Fibroblast of the conjunctiva (primary cell): ENCODE measurements around the gene MSLN.

Experiments
- DNase-seq: peaks from one replicate; pipeline ENCODE4 v3.0.0-alpha.2; 2010; ENCODE audit warnings: low read depth

Gene MSLN

GRCh38 chr16:793414-793813 is 32.9 kb downstream of the MSLN start:
- DNase-seq = no peak

GRCh38 chr16:794091-794822 is 33.7 kb downstream of the MSLN start:
- no peak for DNase-seq

GRCh38 chr16:794853-795466 is 34.4 kb downstream of the MSLN start:
- DNase-seq = no peak

- no peak for DNase-seq
Measured at GRCh38 chr16:795580-796229, 35.2 kb downstream of the MSLN start.

- DNase-seq = no peak
Measured at GRCh38 chr16:796296-797119, 36.0 kb downstream of the MSLN start.

GRCh38 chr16:797120-797420 is 36.5 kb downstream of the MSLN start:
- no peak for DNase-seq

GRCh38 chr16:797686-798085 is 37.2 kb downstream of the MSLN start:
- no peak for DNase-seq

- DNase-seq = no peak
Measured at GRCh38 chr16:798666-799065, 38.1 kb downstream of the MSLN start.

- DNase-seq = no peak
Measured at GRCh38 chr16:799111-799947, 38.8 kb downstream of the MSLN start.

GRCh38 chr16:799948-800833 is 39.7 kb downstream of the MSLN start, which contains the start of gene GNG13:
Gene GNG13, minus strand, starts transcription at chr16:800734. Its CDS starts 1,657 bp downstream, at chr16:799077.
- DNase-seq = no peak

- no peak for DNase-seq
Measured at GRCh38 chr16:800834-801511, 40.4 kb downstream of the MSLN start.

- DNase-seq = no peak
Measured at GRCh38 chr16:801584-802363, 41.2 kb downstream of the MSLN start.

GRCh38 chr16:802461-802860 is 41.9 kb downstream of the MSLN start:
- DNase-seq = no peak

- DNase-seq = no peak
Measured at GRCh38 chr16:802914-803753, 42.6 kb downstream of the MSLN start.

- DNase-seq = no peak
Measured at GRCh38 chr16:803754-804080, 43.2 kb downstream of the MSLN start.

- DNase-seq = no peak
Measured at GRCh38 chr16:804193-805048, 43.9 kb downstream of the MSLN start.

GRCh38 chr16:805474-805873 is 44.9 kb downstream of the MSLN start:
- no peak for DNase-seq
